ENCODE measurements around the gene CDH23. TPM values are rescaled to one million over a fixed set of nuclear protein-coding genes. Genes with fewer than 3 reads are reported as not detected.

The CDH23 gene
- total RNA-seq, 4 donors from 2014 or later: 7.1 to 56.2 (median 25.4) TPM

DNA sequence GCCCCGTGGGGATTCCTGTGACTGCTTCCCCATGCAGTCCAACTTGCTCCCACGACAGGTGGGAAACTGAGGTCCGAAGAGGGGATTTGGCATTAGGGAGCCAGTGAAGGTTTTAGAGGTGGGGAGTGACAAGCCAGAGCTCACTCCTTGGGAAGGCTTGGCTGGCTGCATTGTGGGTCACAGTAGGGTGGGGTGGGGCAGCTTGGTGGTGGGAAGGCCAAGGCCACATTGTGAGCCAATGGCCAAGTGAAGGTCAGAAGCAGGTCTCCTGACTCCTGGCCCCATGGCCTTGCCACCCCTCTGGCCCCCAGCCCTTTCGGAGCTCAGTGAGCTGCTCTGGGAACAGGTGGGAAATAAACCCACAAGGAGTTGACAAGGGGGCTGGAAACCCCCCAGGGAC is 320.3 kb downstream of the CDH23 start:
- Histone ChIP-seq H3K36me3 (no peaks in the 10 kb centered on the region), H3K27ac (peak overlapping the region; percentile 28 to 67), H3K27me3 (no peaks in the 10 kb centered on the region), H3K4me1 (peaks cover 17 to 51% of the 10 kb centered on the region in 2 donors), H3K4me3 (no peak overlapping the region), H3K9me3 (no peaks in the 10 kb centered on the region)
- intact Hi-C loops (cut with DNase I; ENCODE audit: low total_unique reads): no loop called here
- DNase-seq: no peak
- TF ChIP-seq, protein P1, sequence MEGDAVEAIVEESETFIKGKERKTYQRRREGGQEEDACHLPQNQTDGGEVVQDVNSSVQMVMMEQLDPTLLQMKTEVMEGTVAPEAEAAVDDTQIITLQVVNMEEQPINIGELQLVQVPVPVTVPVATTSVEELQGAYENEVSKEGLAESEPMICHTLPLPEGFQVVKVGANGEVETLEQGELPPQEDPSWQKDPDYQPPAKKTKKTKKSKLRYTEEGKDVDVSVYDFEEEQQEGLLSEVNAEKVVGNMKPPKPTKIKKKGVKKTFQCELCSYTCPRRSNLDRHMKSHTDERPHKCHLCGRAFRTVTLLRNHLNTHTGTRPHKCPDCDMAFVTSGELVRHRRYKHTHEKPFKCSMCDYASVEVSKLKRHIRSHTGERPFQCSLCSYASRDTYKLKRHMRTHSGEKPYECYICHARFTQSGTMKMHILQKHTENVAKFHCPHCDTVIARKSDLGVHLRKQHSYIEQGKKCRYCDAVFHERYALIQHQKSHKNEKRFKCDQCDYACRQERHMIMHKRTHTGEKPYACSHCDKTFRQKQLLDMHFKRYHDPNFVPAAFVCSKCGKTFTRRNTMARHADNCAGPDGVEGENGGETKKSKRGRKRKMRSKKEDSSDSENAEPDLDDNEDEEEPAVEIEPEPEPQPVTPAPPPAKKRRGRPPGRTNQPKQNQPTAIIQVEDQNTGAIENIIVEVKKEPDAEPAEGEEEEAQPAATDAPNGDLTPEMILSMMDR (IDR thresholded peaks at IDR 0.05): no peak
- no peak for TF ChIP-seq POLR2A (IDR thresholded peaks at IDR 0.05)

DNA sequence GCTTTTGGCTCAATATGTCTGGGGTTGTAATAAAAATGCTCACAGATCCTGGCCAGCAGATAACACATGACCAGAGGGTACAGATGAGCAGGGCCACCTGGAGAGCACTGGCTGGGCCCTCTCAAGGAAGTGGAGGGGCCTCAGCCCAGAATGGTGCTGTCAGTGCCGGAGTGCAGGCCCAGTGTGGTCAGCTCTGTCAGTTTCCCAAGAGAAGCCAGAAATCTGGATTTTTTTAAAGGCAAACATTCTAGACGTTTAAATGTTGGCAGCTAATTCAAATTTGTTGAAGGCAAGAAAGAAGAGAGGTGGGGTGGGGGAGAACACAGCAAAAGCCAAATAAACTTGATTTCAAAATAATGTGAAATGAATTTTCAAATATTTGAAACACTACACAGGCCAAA is 320.8 kb downstream of the CDH23 start:
- peak overlapping the region; percentile 28 to 67 for H3K27ac ChIP-seq
- intact Hi-C loops (cut with DNase I; ENCODE audit: low total_unique reads): no loop called here
- no peaks in the 10 kb centered on the region for H3K9me3 ChIP-seq
- DNase-seq: no peak
- H3K4me1 ChIP-seq: peaks cover 17 to 48% of the 10 kb centered on the region in 2 donors
- no peaks in the 10 kb centered on the region for H3K36me3 ChIP-seq
- no peaks in the 10 kb centered on the region for H3K27me3 ChIP-seq
- no peak overlapping the region for H3K4me3 ChIP-seq
- no peak for TF ChIP-seq POLR2A (IDR thresholded peaks at IDR 0.05)
- TF ChIP-seq, protein P1 (IDR thresholded peaks at IDR 0.05): no peak

DNA sequence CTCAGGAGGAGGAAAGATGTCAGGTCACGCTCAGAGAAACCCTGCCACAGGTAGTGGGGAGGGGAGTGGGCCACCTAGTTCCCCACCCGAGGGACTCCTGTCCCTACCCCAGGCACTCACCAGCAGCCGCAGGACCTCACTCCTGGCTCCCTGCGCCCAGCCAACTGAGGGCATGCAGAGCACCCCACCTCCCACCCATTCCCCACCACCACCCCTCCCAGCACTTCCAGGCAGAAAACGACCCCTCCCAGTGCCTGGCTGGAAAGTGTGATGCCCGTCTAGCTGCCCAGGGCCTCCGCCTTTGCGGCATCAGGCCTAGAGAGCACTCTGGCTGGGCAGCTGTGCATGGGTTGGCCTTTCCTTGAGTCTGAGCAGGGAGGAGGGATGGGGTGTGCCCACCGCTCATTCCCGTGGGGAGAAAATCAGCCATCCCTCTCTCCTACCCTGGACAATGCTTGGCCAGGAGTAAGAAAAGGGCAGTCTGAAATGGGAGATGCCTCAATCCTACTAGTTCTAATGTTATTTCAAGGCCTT is 321.5 kb downstream of the CDH23 start:
- peaks cover 17 to 42% of the 10 kb centered on the region in 2 donors for H3K4me1 ChIP-seq
- H3K9me3 ChIP-seq: no peaks in the 10 kb centered on the region
- peak overlapping the region; percentile 28 to 67 for H3K27ac ChIP-seq
- no peak for TF ChIP-seq POLR2A (IDR thresholded peaks at IDR 0.05)
- TF ChIP-seq, protein P1 (IDR thresholded peaks at IDR 0.05): no peak
- H3K36me3 ChIP-seq: no peaks in the 10 kb centered on the region
- H3K4me3 ChIP-seq: no peak overlapping the region
- no peaks in the 10 kb centered on the region for H3K27me3 ChIP-seq
- intact Hi-C loops (cut with DNase I; ENCODE audit: low total_unique reads): no loop called here
- no peak for DNase-seq

DNA sequence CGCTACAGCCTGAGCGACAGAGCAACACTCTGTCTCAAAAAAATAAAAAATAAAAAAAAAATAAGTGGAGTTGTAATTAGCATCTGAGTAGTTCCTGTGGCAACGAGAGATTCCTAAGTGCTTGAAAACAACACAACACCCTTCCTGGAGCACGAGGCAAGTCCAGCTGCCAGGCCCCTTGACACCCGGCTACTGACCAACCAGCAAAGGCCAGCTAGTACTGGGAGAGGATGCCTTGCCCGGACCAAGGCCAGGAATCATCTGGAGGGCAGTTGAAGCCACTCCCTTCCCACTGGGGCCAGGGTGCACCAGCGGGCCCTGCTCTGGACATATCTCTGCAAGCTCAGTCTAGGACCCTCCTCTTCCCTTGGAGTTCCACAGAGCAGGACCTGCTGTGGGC is 322.3 kb downstream of the CDH23 start:
- no peak for TF ChIP-seq POLR2A (IDR thresholded peaks at IDR 0.05)
- TF ChIP-seq, protein P1 (IDR thresholded peaks at IDR 0.05): no peak
- intact Hi-C loops (cut with DNase I; ENCODE audit: low total_unique reads): no loop called here
- Histone ChIP-seq H3K27me3 (no peaks in the 10 kb centered on the region), H3K27ac (peak overlapping the region; percentile 28 to 67), H3K4me3 (no peak overlapping the region), H3K36me3 (no peaks in the 10 kb centered on the region), H3K4me1 (peaks cover 11 to 34% of the 10 kb centered on the region in 2 donors), H3K9me3 (no peaks in the 10 kb centered on the region)
- DNase-seq: peak; percentile 47 to 51

DNA sequence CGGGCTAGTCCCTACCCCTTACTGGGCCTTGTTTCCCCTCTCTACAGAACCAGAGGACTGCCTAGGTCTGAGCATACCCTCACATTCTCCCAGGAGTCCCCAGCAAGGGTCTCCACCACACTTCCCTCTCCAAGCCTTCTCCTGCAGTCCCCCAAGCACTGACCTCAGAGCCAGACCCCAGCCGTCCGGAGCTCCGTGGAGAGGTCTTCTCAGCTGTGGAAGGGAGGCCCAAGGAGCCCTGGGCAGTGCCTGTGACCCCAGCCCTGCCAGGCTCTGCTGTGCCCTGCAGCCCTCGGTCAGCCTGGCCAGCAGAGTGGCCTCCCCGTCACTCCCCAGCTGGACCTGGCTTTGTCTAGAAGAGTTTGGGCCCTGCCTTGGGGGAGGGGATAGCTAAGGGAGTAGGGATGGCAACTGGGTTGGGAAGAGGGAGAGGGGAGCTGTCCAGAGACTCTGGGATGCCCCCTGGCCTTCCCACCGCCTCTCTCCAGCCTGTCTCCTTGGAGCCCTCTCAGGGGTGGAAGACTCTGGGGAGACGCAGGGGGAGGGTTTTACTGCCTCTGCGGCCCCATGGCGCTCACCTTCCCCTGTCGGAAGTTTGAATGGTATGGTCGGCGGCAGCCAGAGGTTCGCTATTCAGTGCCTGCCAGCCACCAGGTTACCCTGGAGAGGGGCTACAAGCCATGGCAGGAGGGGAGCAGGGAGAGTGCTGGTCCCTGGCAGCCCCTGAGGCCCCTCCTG is 322.9 kb downstream of the CDH23 start, which contains the start of gene C10orf105:
Gene C10orf105, minus strand, starts transcription at position 315 of the 738 bp plus-strand sequence. CDS start 3,441 bp downstream, outside the sequence.
- H3K4me3 ChIP-seq: no peak within 1 kb of the TSS
- no peaks in the 10 kb centered on the region for H3K9me3 ChIP-seq
- H3K27me3 ChIP-seq: no peaks in the 10 kb centered on the region
- H3K4me1 ChIP-seq: peaks cover 5 to 28% of the 10 kb centered on the region in 2 donors
- no peak for TF ChIP-seq POLR2A (IDR thresholded peaks at IDR 0.05)
- TF ChIP-seq, protein P1 (IDR thresholded peaks at IDR 0.05): no peak
- no peak for DNase-seq
- H3K36me3 ChIP-seq: no peaks in the 10 kb centered on the region
- intact Hi-C loops (cut with DNase I; ENCODE audit: low total_unique reads): no loop called here
- peak within 1 kb of the TSS; percentile 28 to 67 for H3K27ac ChIP-seq

All from uterus (tissue), 4 donors.